Keratinocyte (primary cell): ENCODE measurements around the gene ABCA8. TPM values are rescaled to one million over a fixed set of nuclear protein-coding genes. Genes with fewer than 3 reads are reported as not detected.
"Not testable (repeated sequence)": the region's sequence is repeated elsewhere in the genome, so short reads cannot be mapped to it uniquely, and the experiment has no call there.

Experiments used
- DNase-seq: peaks from one replicate; pipeline ENCODE4 v3.0.0-alpha.2; 2011; ENCODE audit warnings: low read depth, missing footprints, low spot score
- FAIRE-seq: peaks from 2 replicates; lab custom pipeline; 2011; peaks lifted over from hg19 to GRCh38; lab: Jason Lieb, UNC
- H2AFZ ChIP-seq: 2 replicates; pipeline ENCODE4 v1.6.0; 2012; ENCODE audit warnings: low read length, control low read depth, inconsistent platforms; ENCODE audit not compliant: control insufficient read depth
- H3K27ac ChIP-seq: 2 replicates; pipeline ENCODE4 v1.5.1; 2011; ENCODE audit warnings: low read length; ENCODE audit not compliant: control insufficient read depth, insufficient read depth
- H3K27me3 ChIP-seq: 3 replicates; pipeline ENCODE4 v1.6.0; 2011; ENCODE audit warnings: low read length; ENCODE audit not compliant: control insufficient read depth, insufficient read depth; ENCODE audit errors: extremely low read depth
- H3K36me3 ChIP-seq, 2 experiments: 2 replicates in 1 of 2; 3 replicates in 1 of 2; pipeline ENCODE4 v1.5.1; 2011; ENCODE audit warnings: low read length in 2 of 2, mild to moderate bottlenecking in 1 of 2; ENCODE audit not compliant: control insufficient read depth in 2 of 2, insufficient read depth in 2 of 2; ENCODE audit errors: extremely low read depth in 1 of 2
- H3K4me1 ChIP-seq: 3 replicates; pipeline ENCODE4 v1.5.1; 2011; ENCODE audit warnings: low read length; ENCODE audit not compliant: control insufficient read depth, insufficient read depth; ENCODE audit errors: extremely low read depth
- H3K4me2 ChIP-seq: 3 replicates; pipeline ENCODE4 v1.6.0; 2011; ENCODE audit warnings: low read depth, low read length; ENCODE audit not compliant: control insufficient read depth, insufficient read depth; ENCODE audit errors: extremely low read depth
- H3K4me3 ChIP-seq, 3 experiments: fragments of 200-600 bp in 1 of 3; sonication (generic) in 1 of 3; 2 replicates in 2 of 3; 3 replicates in 1 of 3; pipeline ENCODE4 v1.5.1; 2011 to 2016; ENCODE audit warnings: low read length in 3 of 3, mild to moderate bottlenecking in 3 of 3, control low read depth in 2 of 3, inconsistent platforms in 1 of 3, low read depth in 1 of 3, mixed read lengths in 1 of 3, mixed run types in 1 of 3, moderate library complexity in 1 of 3; ENCODE audit not compliant: control insufficient read depth in 2 of 3, insufficient read depth in 2 of 3; ENCODE audit errors: extremely low read depth in 1 of 3
- H3K79me2 ChIP-seq: 2 replicates; pipeline ENCODE4 v1.6.0; 2012; ENCODE audit warnings: low read length; ENCODE audit not compliant: control insufficient read depth, insufficient read depth
- H3K9ac ChIP-seq: 3 replicates; pipeline ENCODE4 v1.6.0; 2011; ENCODE audit warnings: low read length; ENCODE audit not compliant: control insufficient read depth, insufficient read depth; ENCODE audit errors: extremely low read depth
- H3K9me1 ChIP-seq: 3 replicates; pipeline ENCODE4 v1.6.0; 2011; ENCODE audit warnings: low read length; ENCODE audit not compliant: control insufficient read depth, insufficient read depth; ENCODE audit errors: extremely low read depth
- H3K9me3 ChIP-seq: 2 replicates; pipeline ENCODE4 v1.5.1; 2012; ENCODE audit warnings: low read depth, low read length; ENCODE audit not compliant: control insufficient read depth
- H4K20me1 ChIP-seq: 3 replicates; pipeline ENCODE4 v1.6.0; 2011; ENCODE audit warnings: low read length; ENCODE audit not compliant: control insufficient read depth, insufficient read depth; ENCODE audit errors: extremely low read depth
- CTCF ChIP-seq, 3 experiments: IDR thresholded peaks in 1 of 3; conservative IDR thresholded peaks in 1 of 3; optimal IDR thresholded peaks in 1 of 3; 2 replicates in 2 of 3; 3 replicates in 1 of 3; pipeline versions ENCODE3 to v1.5.1; 2011; ENCODE audit warnings: low read length in 3 of 3, mild to moderate bottlenecking in 3 of 3, moderate library complexity in 2 of 3, control low read depth in 1 of 3, inconsistent platforms in 1 of 3; ENCODE audit not compliant: insufficient read depth in 2 of 3; ENCODE audit errors: extremely low read depth in 1 of 3
- EZH2 ChIP-seq: IDR thresholded peaks from one replicate; pipeline ENCODE4 v1.6.1; 2012; ENCODE audit warnings: inconsistent platforms, mild to moderate bottlenecking, low read length, moderate library complexity
- dilution Hi-C: fragments of 300-500 bp; cut with MboI; formaldehyde crosslinking; loops from one replicate; pipeline ENCODE4 v1.7.0; 2020; ENCODE audit warnings: low sequenced_read_pairs; ENCODE audit not compliant: extremely low pct_ligation_motif_present
- polyA minus RNA-seq, 3 experiments: library from RNA; depleted of rRNA, polyadenylated mRNA; stranded (reverse); fragments of >200 nt; gene quantifications; 1 replicate in 1 of 3; 2 replicates in 1 of 3; 3 replicates in 1 of 3; pipeline ENCODE4 v1.2.3, GENCODE V29; 2011
- polyA plus RNA-seq, 5 experiments: library from polyadenylated mRNA; depleted of rRNA in 3 of 5; stranded (reverse) in 3 of 5; stranded (forward) in 1 of 5; unstranded in 1 of 5; fragments of >200 nt; gene quantifications; 1 replicate in 1 of 5; 2 replicates in 3 of 5; 3 replicates in 1 of 5; pipeline versions ENCODE4 v1.2.1 to v1.2.3, GENCODE V29; 2011 to 2012; ENCODE audit warnings: missing spikeins in 2 of 5, low read depth in 1 of 5, low replicate concordance in 1 of 5

Gene ABCA8
- polyA plus RNA-seq (0.01 to 0.05 TPM in 2 of 3 replicates, not detected in the other), polyA minus RNA-seq (not detected in 3 replicates)
- not detected for polyA plus RNA-seq (2011; ENCODE audit: low read depth)
- not detected in 2 replicates for polyA plus RNA-seq (2011; cell fraction: cytosol; rRNA removed)
- polyA plus RNA-seq (2011; cell fraction: nucleus; rRNA removed) = 0.09 and 0.11 TPM in 2 replicates
- not detected in 2 replicates for polyA plus RNA-seq (2012; ENCODE audit: low replicate concordance)
- polyA minus RNA-seq (2011; cell fraction: cytosol; rRNA and poly(A)+ RNA removed) = not detected
- polyA minus RNA-seq (2011; cell fraction: nucleus; rRNA and poly(A)+ RNA removed) = 0.23 TPM in 1 of 2 replicates, not detected in the other

GRCh38 chr17:68955181-68955841 lies at the start of gene ABCA8:
Gene ABCA8, minus strand, starts transcription at chr17:68955392. Its CDS starts 13,358 bp downstream, at chr17:68942034.
- TF ChIP-seq EZH2 (no peak), CTCF (optimal IDR thresholded peaks at IDR 0.05 in 1 of 3, IDR thresholded peaks at IDR 0.05 in 1 of 3, conservative IDR thresholded peaks at IDR 0.05 in 1 of 3; ENCODE audit: extremely low read depth in 1 of 3, insufficient read depth in 2 of 3, low read length in 3 of 3) (no peak)
- DNase-seq (no peak), FAIRE-seq (no peak)
- Histone ChIP-seq H3K4me1 (no peaks in the 10 kb centered on the region), H3K9me1 (no peaks in the 10 kb centered on the region), H3K27ac (no peak within 1 kb of the TSS), H3K4me2 (no peak within 1 kb of the TSS), H3K9ac (no peak within 1 kb of the TSS), H3K4me3 (no peak within 1 kb of the TSS), H3K9me3 (no peaks in the 10 kb centered on the region), H3K79me2 (no peaks in the 10 kb centered on the region), H3K27me3 (no peaks in the 10 kb centered on the region), H2AFZ (peak within 1 kb of the TSS; percentile 49), H3K36me3 (no peaks in the 10 kb centered on the region), H4K20me1 (no peaks in the 10 kb centered on the region)
- dilution Hi-C loops = no loop called here

GRCh38 chr17:69004759-69005158 lies 49.6 kb upstream of the ABCA8 start:
- H3K36me3 ChIP-seq, H3K79me2 ChIP-seq, H4K20me1 ChIP-seq, DNase-seq, H3K4me3 ChIP-seq, H3K9me1 ChIP-seq, H2AFZ ChIP-seq, H3K27me3 ChIP-seq, FAIRE-seq, H3K9ac ChIP-seq, dilution Hi-C loops, H3K4me2 ChIP-seq, H3K9me3 ChIP-seq, H3K27ac ChIP-seq, H3K4me1 ChIP-seq: not testable (repeated sequence)

- H3K36me3 ChIP-seq, H3K9me1 ChIP-seq, H3K9me3 ChIP-seq, H3K27ac ChIP-seq, H3K4me2 ChIP-seq, H3K9ac ChIP-seq, DNase-seq, H3K4me1 ChIP-seq, H2AFZ ChIP-seq, H3K4me3 ChIP-seq, H3K79me2 ChIP-seq, FAIRE-seq, dilution Hi-C loops, H3K27me3 ChIP-seq, H4K20me1 ChIP-seq: not testable (repeated sequence)
Measured at GRCh38 chr17:68999743-69000142, 44.6 kb upstream of the ABCA8 start.
